Right lobe of liver (tissue), 6 donors: ENCODE results near the gene MFSD11. TPM values are rescaled to one million over a fixed set of nuclear protein-coding genes. Genes with fewer than 3 reads are reported as not detected.

Source experiments
- ATAC-seq, 4 donors: fragments of 200-7000 bp; cut with Tn5 transposase; one replicate each; pipeline ENCODE4 v1.9.1; 2020; ENCODE audit warnings: mild to moderate bottlenecking in 4 of 4, moderate library complexity in 4 of 4
- DNase-seq, 3 donors: peaks; one replicate each; pipeline ENCODE4 v3.0.0-alpha.2; 2020
- H3K27ac ChIP-seq, 3 donors: fragments of 200-600 bp; one replicate each; pipeline ENCODE4 v1.8.0; 2022
- H3K27me3 ChIP-seq, 2 donors: fragments of 200-600 bp; one replicate each; pipeline ENCODE4 v1.8.0; 2022
- H3K36me3 ChIP-seq, 4 donors: fragments of 200-600 bp; sonication (generic) in 1 of 4; one replicate each; pipeline versions ENCODE4 v1.5.1 to v1.8.0; 2017 to 2022; ENCODE audit warnings: control low read depth in 1 of 4
- H3K4me1 ChIP-seq, 4 donors: fragments of 200-600 bp; sonication (generic) in 1 of 4; one replicate each; pipeline versions ENCODE4 v1.5.1 to v1.8.0; 2017 to 2022; ENCODE audit warnings: control low read depth in 1 of 4
- H3K4me3 ChIP-seq, 3 donors: fragments of 200-600 bp; one replicate each; pipeline ENCODE4 v1.8.0; 2022
- H3K9me3 ChIP-seq, 4 donors: fragments of 200-600 bp; sonication (generic) in 1 of 4; one replicate each; pipeline versions ENCODE4 v1.5.1 to v1.8.0; 2017 to 2022; ENCODE audit warnings: control low read depth in 1 of 4
- POLR2A ChIP-seq: fragments of 450-650 bp; IDR thresholded peaks from one replicate; pipeline ENCODE4 v1.6.1; 2017; ENCODE audit warnings: antibody characterized with exemption, mild to moderate bottlenecking
- WGBS: methylation state at CpG from one replicate; pipeline ENCODE4 v1.1.6; 2018; ENCODE audit warnings: low coverage, low lambda C conversion rate; ENCODE audit not compliant: insufficient coverage; ENCODE audit errors: missing lambda C conversion rate; 5-methylcytosine and 5-hydroxymethylcytosine counted together
- intact Hi-C, 2 donors: fragments of 100-400 bp; cut with DNase I; formaldehyde crosslinking; loops; one replicate each; pipeline versions ENCODE4 v1.11.2 to v1.14.1; 2022
- microRNA counts: library from miRNA; unstranded; fragments of <30 nt; microRNA quantifications from one replicate; lab custom pipeline; 2016
- microRNA-seq, 2 donors: library from miRNA; unstranded; fragments of <30 nt; microRNA quantifications; one replicate each; pipeline ENCODE4, GENCODE V29; 2019 to 2020
- small RNA-seq, 2 experiments: library from RNA; depleted of rRNA; stranded (forward); fragments of <200 nt; gene quantifications; one replicate each; pipeline ENCODE3, GENCODE V24; 2016
- total RNA-seq, 6 experiments: library from RNA; depleted of rRNA in 2 of 6; stranded (reverse); fragments of >200 nt in 2 of 6; fragmentation: NEBNext Ultra II Directional in 3 of 6; extraction: Animal tissue kit (Norgen Biotek cat#: 25700) in 3 of 6; gene quantifications; one replicate each; pipeline versions ENCODE4 v1.1.0 to v1.2.4, GENCODE V29; 2016 to 2023
- TF ChIP-seq, protein P1 (sequence below), 4 donors: fragments of 200-600 bp in 3 of 4; fragments of 450-650 bp in 1 of 4; IDR thresholded peaks; one replicate each; pipeline versions ENCODE4 v1.5.1 to v1.8.0; 2016 to 2022; ENCODE audit warnings: antibody characterized with exemption in 4 of 4, mild to moderate bottlenecking in 2 of 4
- donor health status: DM: no; HTN: yes; CAD: no.
- donor health status: DM: no; HTN: no; CAD: no.
- donor health status: DM: no; HTN: no; CAD: no.
- donor health status: DM: no; HTN: yes; CAD: no.
- donor health status: DM: no; HTN: yes; CAD: no.

The MFSD11 gene
- total RNA-seq, 6 experiments from 2014 or later = 8.5 to 16.3 (median 15.3) TPM

DNA sequence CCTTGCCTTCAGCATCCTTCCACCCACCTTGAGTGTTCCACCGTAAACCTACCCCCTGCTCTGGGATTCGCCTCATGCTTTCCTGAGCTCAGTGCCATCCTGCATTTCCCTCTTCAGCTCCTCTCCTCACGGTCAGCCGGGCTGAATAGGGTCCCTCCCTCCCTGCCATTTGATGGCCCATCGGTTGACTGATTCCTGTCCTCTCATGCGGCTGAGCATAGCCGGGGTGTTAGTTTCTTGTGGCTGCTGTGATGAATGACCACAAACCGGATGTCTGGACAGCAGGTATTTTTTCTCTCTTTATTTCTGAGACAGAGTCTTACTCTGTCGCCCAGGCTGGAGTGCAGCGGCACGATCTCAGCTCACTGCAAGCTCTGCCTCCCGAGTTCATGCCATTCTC, 86.2 kb downstream of the MFSD11 start:
- DNase-seq = no peak
- H3K4me3 ChIP-seq = no peak overlapping the region
- no peaks in the 10 kb centered on the region for H3K27me3 ChIP-seq
- ATAC-seq = no peak
- H3K27ac ChIP-seq = no peak overlapping the region
- no peaks in the 10 kb centered on the region for H3K4me1 ChIP-seq
- H3K36me3 ChIP-seq = no peaks in the 10 kb centered on the region
- 80% methylated on average over 12 of the region's 12 CpGs for WGBS
- TF ChIP-seq, protein P1, sequence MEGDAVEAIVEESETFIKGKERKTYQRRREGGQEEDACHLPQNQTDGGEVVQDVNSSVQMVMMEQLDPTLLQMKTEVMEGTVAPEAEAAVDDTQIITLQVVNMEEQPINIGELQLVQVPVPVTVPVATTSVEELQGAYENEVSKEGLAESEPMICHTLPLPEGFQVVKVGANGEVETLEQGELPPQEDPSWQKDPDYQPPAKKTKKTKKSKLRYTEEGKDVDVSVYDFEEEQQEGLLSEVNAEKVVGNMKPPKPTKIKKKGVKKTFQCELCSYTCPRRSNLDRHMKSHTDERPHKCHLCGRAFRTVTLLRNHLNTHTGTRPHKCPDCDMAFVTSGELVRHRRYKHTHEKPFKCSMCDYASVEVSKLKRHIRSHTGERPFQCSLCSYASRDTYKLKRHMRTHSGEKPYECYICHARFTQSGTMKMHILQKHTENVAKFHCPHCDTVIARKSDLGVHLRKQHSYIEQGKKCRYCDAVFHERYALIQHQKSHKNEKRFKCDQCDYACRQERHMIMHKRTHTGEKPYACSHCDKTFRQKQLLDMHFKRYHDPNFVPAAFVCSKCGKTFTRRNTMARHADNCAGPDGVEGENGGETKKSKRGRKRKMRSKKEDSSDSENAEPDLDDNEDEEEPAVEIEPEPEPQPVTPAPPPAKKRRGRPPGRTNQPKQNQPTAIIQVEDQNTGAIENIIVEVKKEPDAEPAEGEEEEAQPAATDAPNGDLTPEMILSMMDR (IDR thresholded peaks at IDR 0.05) = no peak
- TF ChIP-seq POLR2A = no peak
- no peaks in the 10 kb centered on the region for H3K9me3 ChIP-seq
- intact Hi-C loops = no loop called here

DNA sequence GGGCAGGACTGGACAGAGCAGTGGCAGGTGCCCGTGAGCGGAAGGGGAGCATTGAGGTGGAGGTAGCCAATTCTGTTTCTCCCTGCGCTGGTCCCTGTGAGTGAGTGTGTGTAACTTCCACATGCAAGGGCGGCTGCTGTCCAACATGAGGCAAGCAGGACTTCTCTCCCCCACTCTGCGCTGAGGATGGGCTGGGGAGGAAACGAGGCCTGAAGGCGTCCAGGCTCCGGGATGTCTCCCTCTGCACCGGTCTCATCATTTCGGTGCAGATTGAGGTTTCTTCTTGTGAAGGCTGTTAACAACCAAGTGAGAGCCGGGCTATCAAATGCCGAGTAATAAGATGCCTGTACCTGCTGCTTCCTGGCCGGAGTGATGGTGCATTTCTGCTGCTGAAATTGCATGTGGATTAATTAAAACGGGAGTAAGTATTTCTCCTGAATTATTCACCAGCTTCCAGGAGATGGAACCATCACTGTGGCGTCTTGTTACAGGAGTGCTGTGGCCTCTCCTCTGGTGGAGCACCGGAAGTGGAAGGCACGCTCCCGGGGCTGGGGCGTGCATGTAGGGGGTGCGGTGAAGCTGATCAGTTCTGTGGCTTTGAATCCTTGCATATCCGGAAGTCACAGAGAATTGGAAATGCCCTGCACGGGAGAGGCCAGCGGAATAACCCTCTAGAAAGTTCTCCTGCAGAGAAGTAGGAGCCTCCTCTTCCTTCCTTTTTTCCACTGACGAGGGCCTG, 88.6 kb downstream of the MFSD11 start:
- Histone ChIP-seq H3K27ac (no peak overlapping the region), H3K9me3 (no peaks in the 10 kb centered on the region), H3K36me3 (no peaks in the 10 kb centered on the region), H3K4me3 (no peak overlapping the region), H3K27me3 (no peaks in the 10 kb centered on the region), H3K4me1 (no peaks in the 10 kb centered on the region)
- WGBS = 39% methylated on average over 5 of the region's 24 CpGs
- ATAC-seq = no peak
- no peak for DNase-seq
- intact Hi-C loops = no loop called here
- TF ChIP-seq POLR2A = no peak
- TF ChIP-seq, protein P1 (IDR thresholded peaks at IDR 0.05) = no peak

DNA sequence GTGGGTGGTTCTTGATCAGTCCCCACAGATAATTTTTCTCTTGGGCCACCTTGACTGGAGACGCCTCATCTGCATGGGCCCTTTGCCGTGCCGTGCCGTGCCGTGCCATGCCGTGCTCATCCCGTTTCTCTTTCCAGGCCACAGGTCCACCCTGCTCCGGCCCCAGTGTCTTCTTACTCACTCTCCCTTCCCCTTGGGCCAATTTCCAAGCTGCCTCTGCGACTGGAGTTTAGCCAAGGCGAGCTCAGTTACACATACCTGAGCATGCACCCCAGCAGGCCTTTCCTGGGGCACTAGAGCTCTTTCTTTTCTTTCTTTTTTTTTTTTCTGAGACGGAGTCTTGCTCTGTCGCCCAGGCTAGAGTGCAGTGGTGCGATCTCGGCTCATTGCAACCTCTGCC, 89.8 kb downstream of the MFSD11 start:
- Histone ChIP-seq H3K9me3 (no peaks in the 10 kb centered on the region), H3K36me3 (no peaks in the 10 kb centered on the region), H3K27ac (no peak overlapping the region), H3K4me3 (no peak overlapping the region), H3K27me3 (no peaks in the 10 kb centered on the region), H3K4me1 (no peaks in the 10 kb centered on the region)
- TF ChIP-seq POLR2A = no peak
- TF ChIP-seq, protein P1 (IDR thresholded peaks at IDR 0.05) = no peak
- intact Hi-C loops = no loop called here
- 77% methylated on average over 10 of the region's 14 CpGs for WGBS
- no peak for ATAC-seq
- DNase-seq = no peak

MicroRNAs encoded within 50 kb of the gene (microRNA counts, 767-probe panel; counts per million panel counts)
- 237 counts per million for microRNA hsa-miR-636 (lab: Ali Mortazavi, UCI)

Small RNAs within 50 kb of the gene (microRNA-seq; reads per million reads assigned to microRNA genes)
- 0.64 to 0.87 reads per million in 2 donors for gene MIR636

Small RNAs within 50 kb of the gene (small RNA-seq; reads per million reads assigned to genes)
- 0 reads per million in 2 experiments for gene AC005837.3
- gene RF02271 = 0 reads per million in 2 experiments
- gene RNU6-97P = 0 reads per million in 2 experiments
- 0 to 0.10 reads per million in 2 experiments for gene RNY4P36

Other genes starting within 250 kb of the MFSD11 start
- gene RHBDF2, start 236.7 kb upstream of the MFSD11 start, total RNA-seq = 10 to 100 TPM in 3 of 6 experiments, 1 to 10 TPM in 3; 7.1 to 18.6 (median 11.0) TPM
- 1 to 10 TPM; 1.8 to 4.1 (median 3.1) TPM for gene CYGB, start 200.4 kb upstream of the MFSD11 start, total RNA-seq
- 1 to 10 TPM in 1 of 6 experiments, under 1 TPM in 2, not detected in 3; 0.12 to 1.3 (median 0.22) TPM for gene PRCD, start 198.1 kb upstream of the MFSD11 start, total RNA-seq
- gene ST6GALNAC2, start 152.3 kb upstream of the MFSD11 start, total RNA-seq = 1 to 10 TPM in 5 of 6 experiments, under 1 TPM in 1; 0.81 to 5.0 (median 2.3) TPM
- 1 to 10 TPM in 1 of 6 experiments, under 1 TPM in 2, not detected in 3; 0.42 to 1.4 (median 0.62) TPM for gene ST6GALNAC1, start 94.4 kb upstream of the MFSD11 start, total RNA-seq
- 10 to 100 TPM in 5 of 6 experiments, 1 to 10 TPM in 1; 7.7 to 25.4 (median 15.3) TPM for gene MXRA7, start 27.2 kb upstream of the MFSD11 start, total RNA-seq
- 10 to 100 TPM in 5 of 6 experiments, 1 to 10 TPM in 1; 10.0 to 15.8 (median 11.1) TPM for gene JMJD6, start 11.5 kb upstream of the MFSD11 start, total RNA-seq
- 10 to 100 TPM; 16.0 to 25.0 (median 18.7) TPM for gene METTL23, start 11.3 kb upstream of the MFSD11 start, total RNA-seq
- gene SRSF2, start 788 bp upstream of the MFSD11 start, total RNA-seq = 100 to 1,000 TPM in 1 of 6 experiments, 10 to 100 TPM in 5; 62.4 to 106 (median 86.0) TPM
- under 1 TPM in 1 of 6 experiments, not detected in 5; 0.16 TPM for gene MGAT5B, start 130.3 kb downstream of the MFSD11 start, total RNA-seq